Muscle layer of colon (tissue), 2 donors: ENCODE measurements around the gene SPACA5.
"Not testable (repeated sequence)": the region's sequence is repeated elsewhere in the genome, so short reads cannot be mapped to it uniquely, and the experiment has no call there.

Experiments
- H3K27ac ChIP-seq: one replicate; pipeline ENCODE4 v1.7.0; 2013; ENCODE audit warnings: low read depth, mild to moderate bottlenecking, low read length, moderate library complexity
- H3K27me3 ChIP-seq, 2 donors: one replicate each; pipeline ENCODE4 v1.7.0; 2013; ENCODE audit warnings: low read length in 2 of 2, mild to moderate bottlenecking in 2 of 2; ENCODE audit not compliant: insufficient read depth in 2 of 2, control insufficient read depth in 1 of 2
- H3K36me3 ChIP-seq: one replicate; pipeline ENCODE4 v1.7.0; 2013; ENCODE audit warnings: mild to moderate bottlenecking, low read length; ENCODE audit not compliant: insufficient read depth
- H3K4me1 ChIP-seq: one replicate; pipeline ENCODE4 v1.7.0; 2013; ENCODE audit warnings: mild to moderate bottlenecking, low read length; ENCODE audit not compliant: insufficient read depth
- H3K4me3 ChIP-seq, 2 donors: one replicate each; pipeline ENCODE4 v1.7.0; 2013; ENCODE audit warnings: low read length in 2 of 2, low read depth in 1 of 2, mild to moderate bottlenecking in 1 of 2, moderate library complexity in 1 of 2
- H3K9ac ChIP-seq: one replicate; pipeline ENCODE4 v1.7.0; 2013; ENCODE audit warnings: low read length
- H3K9me3 ChIP-seq: one replicate; pipeline ENCODE4 v1.7.0; 2013; ENCODE audit warnings: mild to moderate bottlenecking, low read length
- donor health status: abdominal sarcoma.
- donor health status: Adenocarcinoma of cecum.

SPACA5 gene

DNA sequence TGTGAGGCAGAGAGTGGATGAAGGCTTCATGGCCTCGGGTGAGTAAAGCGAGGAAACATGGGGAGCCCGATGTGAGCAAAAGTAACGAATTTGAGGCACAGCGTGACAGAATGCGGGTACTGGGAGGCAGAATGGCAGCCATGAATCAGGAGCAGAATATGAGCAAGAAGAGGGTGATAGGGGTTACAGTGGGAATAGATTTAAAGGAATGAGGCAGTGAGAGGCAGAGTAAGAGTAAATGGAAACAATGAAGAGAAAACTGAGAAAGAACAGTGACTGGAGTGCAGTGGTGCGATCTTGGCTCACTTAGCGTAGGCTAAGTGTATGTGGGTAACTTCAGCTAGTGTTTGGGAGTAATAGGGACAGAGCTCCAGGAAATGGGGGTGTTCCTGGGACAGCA lies at the start of gene SPACA5:
Gene SPACA5 (plus strand): TSS at position 301 of the 400 bp plus-strand sequence. CDS start 815 bp downstream, outside the sequence.
- not testable (repeated sequence) for H3K4me1 ChIP-seq

DNA sequence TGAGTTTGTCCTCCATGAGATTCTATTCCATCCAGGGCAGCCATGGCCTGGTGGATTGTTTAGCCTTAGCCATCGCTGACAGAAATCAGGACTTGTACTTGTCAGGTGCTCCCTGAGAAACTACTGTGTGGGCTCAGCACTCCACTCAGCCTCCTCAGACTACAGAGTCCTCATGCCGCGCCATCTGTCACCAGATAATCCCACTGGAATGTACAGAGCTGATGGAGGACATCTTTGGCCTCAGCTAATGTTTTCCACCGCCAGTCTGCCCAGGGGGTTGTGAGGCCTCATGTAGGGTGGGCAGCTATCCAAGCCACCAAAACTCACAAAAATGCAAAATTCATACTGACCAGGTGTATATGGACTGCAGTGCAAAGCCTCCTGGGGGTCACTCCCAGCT lies 48.6 kb upstream of the SPACA5 start:
- not testable (repeated sequence) for H3K4me1 ChIP-seq, H3K9me3 ChIP-seq, H3K36me3 ChIP-seq, H3K9ac ChIP-seq, H3K4me3 ChIP-seq, H3K27ac ChIP-seq, H3K27me3 ChIP-seq

More for the DNA sequence above, at the start of gene SPACA5:
- not testable (repeated sequence) for H3K27ac ChIP-seq, H3K9me3 ChIP-seq, H3K9ac ChIP-seq, H3K27me3 ChIP-seq, H3K4me3 ChIP-seq, H3K36me3 ChIP-seq

DNA sequence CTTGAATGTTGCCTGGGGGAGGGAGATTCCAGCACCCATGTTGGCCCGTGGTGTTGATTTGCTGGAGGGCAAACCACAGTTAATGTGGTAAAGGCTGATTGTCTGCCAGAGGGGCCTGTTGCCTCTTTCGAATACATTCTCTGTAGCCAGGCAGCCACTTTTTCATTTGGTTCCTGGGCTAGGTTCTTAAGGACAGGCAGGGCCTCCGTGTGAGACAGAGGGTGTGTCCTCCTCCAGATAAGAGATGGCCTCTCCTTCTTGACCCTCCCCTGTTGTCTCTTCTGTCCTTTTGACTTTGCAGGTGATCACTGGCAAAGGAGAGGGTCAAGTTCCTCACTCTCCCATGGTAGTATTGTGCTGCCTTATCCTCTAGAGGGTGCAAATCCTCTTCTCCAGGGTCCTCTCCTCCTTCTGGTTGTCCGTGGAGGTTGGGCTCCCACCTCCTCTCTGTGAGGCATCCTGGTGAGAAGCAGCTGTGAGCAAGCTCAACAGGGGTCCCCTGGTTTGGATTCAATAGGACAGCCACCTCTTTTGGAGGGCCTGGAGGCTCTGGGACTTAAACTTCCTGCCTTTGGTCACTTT lies 47.9 kb upstream of the SPACA5 start:
- Histone ChIP-seq H3K27ac (no peak overlapping the region), H3K36me3 (no peaks in the 10 kb centered on the region), H3K9ac (no peak overlapping the region), H3K4me1 (no peaks in the 10 kb centered on the region), H3K9me3 (no peaks in the 10 kb centered on the region), H3K27me3 (no peaks in the 10 kb centered on the region), H3K4me3 (no peak overlapping the region)

DNA sequence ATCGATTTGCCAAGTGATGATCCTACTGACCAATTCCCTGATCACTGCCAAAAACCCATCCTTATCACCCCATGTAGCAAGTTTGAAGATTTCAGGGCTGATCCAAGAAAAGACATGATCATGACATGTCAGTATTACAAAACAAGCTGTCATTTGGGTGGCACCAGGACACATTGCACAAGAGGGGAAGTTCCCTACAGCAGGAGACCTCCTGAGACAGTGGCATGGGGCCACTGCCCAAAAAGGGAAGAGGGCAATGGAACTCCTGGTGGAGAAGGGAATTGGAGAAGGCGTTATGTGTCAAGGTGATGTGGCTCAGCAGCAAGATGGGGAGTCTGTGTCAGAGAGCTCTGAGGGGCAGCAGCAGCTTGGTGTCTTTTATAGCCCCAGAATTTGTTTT lies 46.4 kb upstream of the SPACA5 start:
- Histone ChIP-seq H3K27ac (no peak overlapping the region), H3K36me3 (no peaks in the 10 kb centered on the region), H3K4me3 (no peak overlapping the region), H3K9me3 (no peaks in the 10 kb centered on the region), H3K9ac (no peak overlapping the region), H3K27me3 (no peaks in the 10 kb centered on the region), H3K4me1 (no peaks in the 10 kb centered on the region)

DNA sequence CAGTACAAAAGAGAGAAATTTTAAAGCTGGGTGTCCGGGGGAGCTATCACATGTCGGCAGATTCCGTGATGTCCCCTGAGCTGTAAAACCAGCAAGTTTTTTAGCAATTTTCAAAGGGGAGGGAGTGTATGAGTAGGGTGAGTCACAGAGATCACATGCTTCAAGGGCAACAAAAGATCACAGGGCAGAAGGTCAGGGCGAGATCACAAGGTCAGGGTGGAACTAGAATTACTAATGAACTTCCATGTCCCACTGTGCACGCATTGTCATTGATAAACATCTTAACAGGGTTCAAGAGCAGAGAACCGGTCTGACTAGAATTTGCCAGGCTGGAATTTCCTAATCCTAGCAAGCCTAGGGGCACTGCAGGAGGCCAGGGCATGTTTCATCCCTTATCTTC lies 45.0 kb upstream of the SPACA5 start:
- H3K4me3 ChIP-seq, H3K27me3 ChIP-seq, H3K9me3 ChIP-seq, H3K4me1 ChIP-seq, H3K9ac ChIP-seq, H3K36me3 ChIP-seq, H3K27ac ChIP-seq: not testable (repeated sequence)

DNA sequence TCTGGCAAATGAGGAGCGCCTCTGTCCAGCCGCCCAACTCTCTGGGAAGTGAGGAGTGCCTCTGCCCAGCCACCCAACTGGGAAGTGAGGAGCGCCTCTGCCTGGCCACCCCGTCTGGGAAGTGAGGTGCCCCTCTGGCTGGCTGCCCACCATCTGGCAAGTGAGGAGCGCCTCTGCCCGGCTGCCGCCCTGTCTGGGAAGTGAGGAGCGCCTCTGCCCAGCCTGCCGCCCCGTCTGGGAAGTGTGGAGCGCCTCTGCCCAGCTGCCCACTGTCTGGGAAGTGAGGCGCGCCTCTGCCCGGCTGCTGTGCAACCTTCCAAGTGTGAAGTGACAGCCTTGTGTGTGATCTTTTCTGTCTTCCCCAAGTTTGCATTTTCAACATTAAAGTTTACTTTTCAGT lies 41.3 kb upstream of the SPACA5 start:
- H3K9ac ChIP-seq, H3K4me3 ChIP-seq, H3K4me1 ChIP-seq, H3K9me3 ChIP-seq, H3K27ac ChIP-seq, H3K36me3 ChIP-seq, H3K27me3 ChIP-seq: not testable (repeated sequence)

DNA sequence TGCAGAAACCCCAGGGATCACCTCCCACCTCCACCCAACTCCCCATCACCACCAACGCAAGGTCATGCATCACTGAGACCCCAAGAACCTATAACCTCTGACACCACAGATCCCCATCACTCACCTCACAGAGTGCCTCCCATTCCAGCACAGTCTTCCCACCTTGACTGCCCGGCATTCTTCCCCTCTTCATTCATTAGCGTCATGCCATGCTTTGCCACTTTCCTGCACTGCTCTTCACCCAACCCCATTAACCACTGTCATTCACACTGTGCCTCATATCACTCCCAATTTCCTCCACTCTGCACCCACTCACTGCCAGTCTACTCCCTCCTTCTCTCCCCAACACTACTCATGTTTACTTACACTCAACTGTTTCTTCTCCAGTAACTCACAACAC lies 33.6 kb upstream of the SPACA5 start:
- H3K9ac ChIP-seq = no peak overlapping the region
- no peak overlapping the region for H3K27ac ChIP-seq
- no peaks in the 10 kb centered on the region for H3K27me3 ChIP-seq
- no peak overlapping the region for H3K4me3 ChIP-seq
- H3K4me1 ChIP-seq = no peaks in the 10 kb centered on the region
- peaks cover 33% of the 10 kb centered on the region for H3K9me3 ChIP-seq
- H3K36me3 ChIP-seq = peaks cover 5% of the 10 kb centered on the region

DNA sequence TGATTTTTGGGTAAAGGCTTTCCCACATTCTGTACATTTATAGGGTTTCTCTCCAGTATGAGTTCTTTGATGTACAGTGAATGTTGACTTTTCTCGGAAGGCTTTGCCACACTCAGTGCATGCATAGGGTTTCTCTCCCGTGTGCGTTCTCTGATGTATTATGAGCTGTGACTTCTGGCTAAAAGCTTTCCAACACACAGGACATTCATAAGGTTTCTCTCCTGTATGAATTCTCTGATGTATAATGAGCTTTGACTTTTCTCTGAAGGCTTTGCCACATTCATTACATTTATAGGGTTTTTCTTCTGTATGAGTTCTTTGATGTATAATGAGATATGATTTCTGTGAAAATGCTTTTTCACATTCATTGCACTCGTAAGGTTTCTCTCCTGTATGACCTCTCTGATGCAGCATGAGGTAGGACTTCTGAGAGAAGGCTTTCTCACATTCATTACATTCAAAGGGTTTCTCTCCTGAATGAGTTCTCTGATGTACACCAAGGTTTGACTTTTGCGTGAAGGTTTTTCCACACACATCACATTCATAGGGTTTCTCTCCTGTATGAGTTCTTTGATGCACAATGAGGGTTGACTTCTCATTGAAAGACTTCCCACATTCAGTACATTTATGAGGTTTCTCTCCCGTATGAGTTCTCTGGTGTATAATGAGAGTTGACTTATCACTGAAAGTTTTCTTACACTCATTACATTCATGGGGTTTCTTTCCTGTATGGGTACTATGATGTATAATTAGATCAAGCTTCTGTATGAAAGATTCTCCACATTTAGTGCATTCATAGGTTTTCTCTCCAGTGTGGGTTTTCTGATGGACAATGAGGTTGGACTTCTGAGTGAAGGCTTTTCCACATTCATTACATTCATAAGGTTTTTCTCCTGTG lies 30.3 kb upstream of the SPACA5 start:
- Histone ChIP-seq H3K27ac (no peak overlapping the region), H3K36me3 (peaks cover 14% of the 10 kb centered on the region), H3K4me3 (no peak overlapping the region), H3K9me3 (peaks cover 33% of the 10 kb centered on the region), H3K4me1 (no peaks in the 10 kb centered on the region), H3K27me3 (no peaks in the 10 kb centered on the region), H3K9ac (no peak overlapping the region)

DNA sequence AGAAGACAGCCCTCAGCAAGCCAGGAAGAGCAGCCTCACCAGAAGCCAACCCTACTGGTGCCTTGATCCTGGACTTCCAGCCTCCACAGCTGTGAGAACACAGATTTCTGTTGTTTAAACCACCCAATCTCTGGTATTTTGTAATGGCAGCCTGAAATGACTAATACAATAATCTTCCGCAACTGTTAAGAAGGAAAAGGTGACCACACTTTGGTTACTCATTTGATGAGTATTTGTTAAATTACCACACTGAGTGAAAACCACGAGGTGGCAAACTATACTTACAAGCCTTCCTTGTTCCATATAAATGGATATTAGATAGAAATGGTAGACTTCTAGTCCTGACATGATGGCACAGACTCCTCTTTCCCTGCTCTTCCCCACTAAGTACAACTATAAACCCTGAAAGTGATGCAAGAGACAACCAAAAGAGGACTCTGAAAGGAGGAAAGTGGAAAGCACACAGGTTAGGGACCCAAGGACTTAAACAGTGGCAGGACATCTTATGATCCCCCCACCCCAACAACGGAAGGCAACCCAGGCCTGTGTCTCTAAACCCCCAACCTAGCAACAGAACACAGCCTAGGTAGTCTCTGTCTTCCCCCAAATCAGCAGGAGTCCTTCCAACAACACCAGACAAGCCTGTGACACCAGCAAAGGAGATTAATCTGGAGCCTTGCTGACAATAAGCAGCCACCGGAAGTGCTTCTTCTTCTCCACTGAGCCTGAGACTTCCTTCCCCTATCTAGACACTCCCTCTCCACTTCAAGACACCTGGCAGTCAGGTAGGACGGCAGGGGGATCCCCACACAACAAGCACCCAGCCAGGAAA lies 15.3 kb upstream of the SPACA5 start:
- Histone ChIP-seq H3K4me1 (no peaks in the 10 kb centered on the region), H3K9ac (no peak overlapping the region), H3K4me3 (no peak overlapping the region), H3K9me3 (no peaks in the 10 kb centered on the region), H3K36me3 (no peaks in the 10 kb centered on the region), H3K27me3 (no peaks in the 10 kb centered on the region), H3K27ac (no peak overlapping the region)

DNA sequence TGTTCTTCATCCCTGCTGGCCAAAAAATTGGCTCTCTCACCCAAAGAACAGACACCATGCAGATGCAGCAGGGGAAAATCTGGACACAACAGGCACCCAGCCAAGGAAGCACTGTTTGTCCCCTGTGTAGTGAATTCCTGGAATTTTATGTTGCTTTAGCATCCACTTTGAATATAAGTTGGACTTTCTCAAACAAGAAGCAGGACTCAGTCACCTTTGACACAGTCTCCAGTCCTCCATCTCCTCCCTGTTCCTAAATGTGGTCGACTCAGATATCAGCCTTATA lies 14.8 kb upstream of the SPACA5 start:
- Histone ChIP-seq H3K4me1 (no peaks in the 10 kb centered on the region), H3K9me3 (no peaks in the 10 kb centered on the region), H3K27ac (no peak overlapping the region), H3K4me3 (no peak overlapping the region), H3K36me3 (no peaks in the 10 kb centered on the region), H3K9ac (no peak overlapping the region), H3K27me3 (no peaks in the 10 kb centered on the region)

DNA sequence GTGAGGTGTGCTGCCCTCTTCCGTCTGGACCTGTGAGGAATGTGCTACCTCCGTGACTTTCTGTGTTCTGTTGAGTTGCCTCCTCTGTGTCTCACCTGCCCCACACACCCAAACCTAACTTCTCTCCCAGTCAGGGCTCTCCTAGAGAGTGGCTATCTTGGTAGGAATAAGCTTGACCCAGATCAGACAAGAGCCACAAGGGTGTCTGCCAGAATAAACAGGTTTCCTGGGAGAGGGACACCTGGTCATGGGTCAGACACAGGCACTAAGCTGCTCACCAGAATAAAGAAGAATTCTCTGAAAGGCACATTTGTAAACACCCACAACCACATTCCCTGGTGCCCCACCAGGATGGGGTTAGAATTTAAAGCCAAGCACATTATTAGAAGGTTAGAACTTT lies 14.1 kb upstream of the SPACA5 start:
- Histone ChIP-seq H3K9me3 (no peaks in the 10 kb centered on the region), H3K4me3 (no peak overlapping the region), H3K4me1 (no peaks in the 10 kb centered on the region), H3K27ac (no peak overlapping the region), H3K9ac (no peak overlapping the region), H3K27me3 (no peaks in the 10 kb centered on the region), H3K36me3 (no peaks in the 10 kb centered on the region)
